ENCODE data around the gene CDC14A.

Gene CDC14A

GRCh38 chr1:100482748-100483147 is 130.4 kb downstream of the CDC14A start:
- no peak for DNase-seq (ENCODE audit: low read depth, low spot score)

- DNase-seq (ENCODE audit: low read depth, low spot score) = no peak
These were observed 130.9 kb downstream of the CDC14A start for GRCh38 chr1:100483230-100483629.

GRCh38 chr1:100485855-100486258 is 133.6 kb downstream of the CDC14A start:
- DNase-seq (ENCODE audit: low read depth, low spot score) = no peak

- DNase-seq (ENCODE audit: low read depth, low spot score) = no peak
These were observed 142.2 kb downstream of the CDC14A start for GRCh38 chr1:100494393-100495084.

GRCh38 chr1:100496896-100497295 is 144.6 kb downstream of the CDC14A start:
- DNase-seq (ENCODE audit: low read depth, low spot score) = no peak

GRCh38 chr1:100497796-100498195 is 145.5 kb downstream of the CDC14A start:
- no peak for DNase-seq (ENCODE audit: low read depth, low spot score)

GRCh38 chr1:100499194-100499811 is 147.0 kb downstream of the CDC14A start:
- no peak for DNase-seq (ENCODE audit: low read depth, low spot score)

- DNase-seq (ENCODE audit: low read depth, low spot score) = no peak
These were observed 149.9 kb downstream of the CDC14A start for GRCh38 chr1:100502052-100502792.

- no peak for DNase-seq (ENCODE audit: low read depth, low spot score)
These were observed 153.9 kb downstream of the CDC14A start for GRCh38 chr1:100506217-100506616.

- no peak for DNase-seq (ENCODE audit: low read depth, low spot score)
These were observed 158.1 kb downstream of the CDC14A start for GRCh38 chr1:100510451-100510850.

- no peak for DNase-seq (ENCODE audit: low read depth, low spot score)
These were observed 158.8 kb downstream of the CDC14A start for GRCh38 chr1:100511058-100511457.

GRCh38 chr1:100511773-100512172 is 159.5 kb downstream of the CDC14A start:
- no peak for DNase-seq (ENCODE audit: low read depth, low spot score)

- DNase-seq (ENCODE audit: low read depth, low spot score) = no peak
These were observed 160.6 kb downstream of the CDC14A start for GRCh38 chr1:100512803-100513352.

- DNase-seq (ENCODE audit: low read depth, low spot score) = no peak
These were observed 164.6 kb downstream of the CDC14A start for GRCh38 chr1:100516857-100517256.

GRCh38 chr1:100517515-100517914 is 165.2 kb downstream of the CDC14A start:
- no peak for DNase-seq (ENCODE audit: low read depth, low spot score)

- DNase-seq (ENCODE audit: low read depth, low spot score) = no peak
These were observed 165.7 kb downstream of the CDC14A start for GRCh38 chr1:100518023-100518422.

- no peak for DNase-seq (ENCODE audit: low read depth, low spot score)
These were observed 170.8 kb downstream of the CDC14A start for GRCh38 chr1:100523038-100523652.

- DNase-seq (ENCODE audit: low read depth, low spot score) = no peak
These were observed 172.0 kb downstream of the CDC14A start for GRCh38 chr1:100524355-100524754.

- no peak for DNase-seq (ENCODE audit: low read depth, low spot score)
These were observed 174.6 kb downstream of the CDC14A start for GRCh38 chr1:100526894-100527293.

- DNase-seq (ENCODE audit: low read depth, low spot score) = no peak
These were observed 176.6 kb downstream of the CDC14A start for GRCh38 chr1:100528871-100529270.

GRCh38 chr1:100530141-100530540 is 177.8 kb downstream of the CDC14A start:
- DNase-seq (ENCODE audit: low read depth, low spot score) = no peak

- DNase-seq (ENCODE audit: low read depth, low spot score) = no peak
These were observed 178.7 kb downstream of the CDC14A start for GRCh38 chr1:100530880-100531487.

Data from ELF-1 (cell line).